Endodermal cell (in vitro differentiated cells): ENCODE results near the gene PDLIM5. TPM values are rescaled to one million over a fixed set of nuclear protein-coding genes. Genes with fewer than 3 reads are reported as not detected.

Experiments used
- DNase-seq: peaks from one replicate; pipeline ENCODE4 v3.0.0-alpha.2; 2017
- H3K27ac ChIP-seq: 2 replicates; pipeline ENCODE4 v1.5.1; 2013; ENCODE audit warnings: mild to moderate bottlenecking, low read depth, low read length, moderate library complexity
- H3K27me3 ChIP-seq: 2 replicates; pipeline ENCODE4 v1.6.1; 2013; ENCODE audit warnings: mild to moderate bottlenecking, low read length, moderate library complexity; ENCODE audit not compliant: insufficient read depth, control insufficient read depth, poor library complexity, severe bottlenecking
- H3K36me3 ChIP-seq: 2 replicates; pipeline ENCODE4 v1.7.0; 2013; ENCODE audit warnings: mild to moderate bottlenecking, low read length, moderate library complexity; ENCODE audit not compliant: control insufficient read depth, insufficient read depth
- H3K4me1 ChIP-seq: one replicate; pipeline ENCODE4 v1.7.0; 2013; ENCODE audit warnings: low read length; ENCODE audit not compliant: control insufficient read depth, insufficient read depth
- H3K4me3 ChIP-seq: 2 replicates; pipeline ENCODE4 v1.5.1; 2013; ENCODE audit warnings: mild to moderate bottlenecking, low read length, moderate library complexity
- H3K9ac ChIP-seq: 2 replicates; pipeline ENCODE4 v1.6.1; 2013; ENCODE audit warnings: mild to moderate bottlenecking, low read length, moderate library complexity; ENCODE audit not compliant: poor library complexity, severe bottlenecking; ENCODE audit errors: extremely low read depth
- H3K9me3 ChIP-seq: 2 replicates; pipeline ENCODE4 v1.6.1; 2013; ENCODE audit warnings: mild to moderate bottlenecking, low read length, moderate library complexity; ENCODE audit not compliant: control insufficient read depth
- H3K27ac Mint-ChIP-seq: 2 replicates; pipeline ENCODE4 v1.8.0; 2020; ENCODE audit warnings: mixed read lengths
- H3K27me3 Mint-ChIP-seq: 2 replicates; pipeline ENCODE4 v1.8.0; 2021; ENCODE audit warnings: mild to moderate bottlenecking, mixed read lengths; ENCODE audit not compliant: insufficient read depth
- H3K36me3 Mint-ChIP-seq: 2 replicates; pipeline ENCODE4 v1.8.0; 2020; ENCODE audit warnings: low read depth, mixed read lengths
- H3K4me1 Mint-ChIP-seq: 2 replicates; pipeline ENCODE4 v1.8.0; 2020; ENCODE audit warnings: mixed read lengths
- H3K4me3 Mint-ChIP-seq: 2 replicates; pipeline ENCODE4 v1.8.0; 2020; ENCODE audit warnings: mild to moderate bottlenecking, moderate library complexity, mixed read lengths
- H3K9me3 Mint-ChIP-seq: 2 replicates; pipeline ENCODE4 v1.8.0; 2020; ENCODE audit warnings: mild to moderate bottlenecking, mixed read lengths
- WGBS, 2 experiments: methylation state at CpG; one replicate each; pipeline versions ENCODE4 v1.1.5 to v1.1.7; 2013; ENCODE audit warnings: missing lambda C conversion rate in 2 of 2, mixed read lengths in 1 of 2; ENCODE audit not compliant: insufficient coverage in 1 of 2, insufficient read length in 1 of 2; 5-methylcytosine and 5-hydroxymethylcytosine counted together
- total RNA-seq, 2 donors: library from RNA; stranded (reverse); fragmentation: NEBNext Ultra II Directional in 1 of 2; extraction: Animal tissue kit (Norgen Biotek cat#: 25700) in 1 of 2; gene quantifications; 2 replicates in 1 of 2; 3 replicates in 1 of 2; pipeline ENCODE4 v1.2.1, GENCODE V29; 2021
- TF ChIP-seq, protein P1 (sequence below): fragments of 200-600 bp; sonication (generic); conservative IDR thresholded peaks from 2 replicates; pipeline ENCODE4 v1.5.0; 2021; ENCODE audit warnings: antibody characterized with exemption, mild to moderate bottlenecking

Gene PDLIM5
- total RNA-seq, 2 donors from 2014 or later, result 91.0 to 149 TPM

DNA sequence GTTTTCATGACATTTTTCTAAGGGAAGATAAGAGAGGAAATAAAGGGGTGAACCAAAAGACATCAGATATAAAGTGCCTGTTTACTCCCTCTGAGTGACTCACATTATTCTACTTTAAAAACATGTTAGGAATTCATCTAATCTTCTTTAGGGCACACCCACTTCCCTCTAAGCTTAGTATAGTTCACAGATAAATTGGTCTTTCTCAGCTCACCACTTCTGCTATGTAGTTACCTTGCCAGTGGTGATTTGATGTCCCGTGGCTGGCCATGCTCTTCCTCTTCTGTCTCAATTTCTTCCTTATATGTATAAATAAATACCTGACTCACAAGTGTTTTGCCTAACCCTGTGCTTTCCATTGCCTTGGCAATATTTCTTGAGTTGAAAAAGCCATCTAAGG, 96.8 kb downstream of the PDLIM5 start:
- Histone ChIP-seq H3K4me1 (peaks cover 11% of the 10 kb centered on the region), H3K9me3 (peaks cover 6% of the 10 kb centered on the region), H3K9ac (no peak overlapping the region), H3K4me3 (peak overlapping the region; percentile 64), H3K27me3 (no peaks in the 10 kb centered on the region), H3K27ac (no peak overlapping the region), H3K36me3 (peaks cover 29% of the 10 kb centered on the region)
- H3K9me3 Mint-ChIP-seq, result peaks cover 4% of the 10 kb centered on the region
- H3K36me3 Mint-ChIP-seq, result peaks cover 17% of the 10 kb centered on the region
- TF ChIP-seq, protein P1, sequence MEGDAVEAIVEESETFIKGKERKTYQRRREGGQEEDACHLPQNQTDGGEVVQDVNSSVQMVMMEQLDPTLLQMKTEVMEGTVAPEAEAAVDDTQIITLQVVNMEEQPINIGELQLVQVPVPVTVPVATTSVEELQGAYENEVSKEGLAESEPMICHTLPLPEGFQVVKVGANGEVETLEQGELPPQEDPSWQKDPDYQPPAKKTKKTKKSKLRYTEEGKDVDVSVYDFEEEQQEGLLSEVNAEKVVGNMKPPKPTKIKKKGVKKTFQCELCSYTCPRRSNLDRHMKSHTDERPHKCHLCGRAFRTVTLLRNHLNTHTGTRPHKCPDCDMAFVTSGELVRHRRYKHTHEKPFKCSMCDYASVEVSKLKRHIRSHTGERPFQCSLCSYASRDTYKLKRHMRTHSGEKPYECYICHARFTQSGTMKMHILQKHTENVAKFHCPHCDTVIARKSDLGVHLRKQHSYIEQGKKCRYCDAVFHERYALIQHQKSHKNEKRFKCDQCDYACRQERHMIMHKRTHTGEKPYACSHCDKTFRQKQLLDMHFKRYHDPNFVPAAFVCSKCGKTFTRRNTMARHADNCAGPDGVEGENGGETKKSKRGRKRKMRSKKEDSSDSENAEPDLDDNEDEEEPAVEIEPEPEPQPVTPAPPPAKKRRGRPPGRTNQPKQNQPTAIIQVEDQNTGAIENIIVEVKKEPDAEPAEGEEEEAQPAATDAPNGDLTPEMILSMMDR, result no peak
- no peaks in the 10 kb centered on the region for H3K27me3 Mint-ChIP-seq
- H3K4me1 Mint-ChIP-seq, result peaks cover 31% of the 10 kb centered on the region
- 86% methylated on average over 1 of the region's 1 CpG; no CpG with 5 or more reads in 1 of the 2 experiments for WGBS, 2 experiments
- H3K4me3 Mint-ChIP-seq, result no peak overlapping the region
- no peak for DNase-seq
- peak overlapping the region; percentile 81 for H3K27ac Mint-ChIP-seq

- no peak for DNase-seq
- WGBS, 2 experiments, result 85 to 88% methylated on average over 1 of the region's 1 CpG
- Mint-ChIP-seq H3K36me3 (peaks cover 12% of the 10 kb centered on the region), H3K4me3 (no peak overlapping the region), H3K27ac (no peak overlapping the region), H3K4me1 (peaks cover 31% of the 10 kb centered on the region), H3K9me3 (peaks cover 4% of the 10 kb centered on the region), H3K27me3 (no peaks in the 10 kb centered on the region)
- TF ChIP-seq, protein P1, result no peak
- peaks cover 11% of the 10 kb centered on the region for H3K4me1 ChIP-seq
- no peak overlapping the region for H3K9ac ChIP-seq
- H3K27me3 ChIP-seq, result no peaks in the 10 kb centered on the region
- peaks cover 5% of the 10 kb centered on the region for H3K9me3 ChIP-seq
- peaks cover 25% of the 10 kb centered on the region for H3K36me3 ChIP-seq
- no peak overlapping the region for H3K27ac ChIP-seq
- H3K4me3 ChIP-seq, result no peak overlapping the region
These were observed 98.6 kb downstream of the PDLIM5 start for GRCh38 chr4:94550352-94550751.

DNA sequence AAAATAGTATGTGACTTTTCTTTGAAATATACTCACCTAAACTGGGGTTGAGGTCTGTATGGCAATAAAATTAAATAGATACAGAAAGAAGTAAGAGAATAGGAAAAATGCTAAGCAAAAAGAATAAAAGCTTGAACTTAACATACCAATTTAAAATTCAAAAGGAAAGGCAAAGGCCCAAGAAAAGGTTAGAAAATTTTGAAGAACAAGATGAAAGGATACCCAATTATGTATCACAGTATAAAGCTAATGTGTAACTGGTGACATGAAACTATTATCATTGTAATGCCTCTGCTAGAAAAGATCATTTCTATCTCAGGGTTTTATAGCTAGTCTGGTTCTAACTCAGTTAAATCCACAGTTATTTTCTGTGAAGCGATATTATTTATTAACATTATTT, 99.1 kb downstream of the PDLIM5 start:
- H3K4me1 ChIP-seq, result peaks cover 11% of the 10 kb centered on the region
- Mint-ChIP-seq H3K27me3 (no peaks in the 10 kb centered on the region), H3K9me3 (peaks cover 4% of the 10 kb centered on the region), H3K27ac (no peak overlapping the region), H3K4me1 (peaks cover 31% of the 10 kb centered on the region), H3K36me3 (peaks cover 12% of the 10 kb centered on the region), H3K4me3 (no peak overlapping the region)
- H3K27me3 ChIP-seq, result no peaks in the 10 kb centered on the region
- no CpG with 5 or more reads among the region's 1 CpG for WGBS, 2 experiments
- peaks cover 22% of the 10 kb centered on the region for H3K36me3 ChIP-seq
- no peak overlapping the region for H3K27ac ChIP-seq
- H3K9ac ChIP-seq, result no peak overlapping the region
- no peak for DNase-seq
- no peak overlapping the region for H3K4me3 ChIP-seq
- TF ChIP-seq, protein P1, result no peak
- H3K9me3 ChIP-seq, result peaks cover 5% of the 10 kb centered on the region
